HepG2 (cell line): ENCODE data around the gene ADCY5. TPM values are rescaled to one million over a fixed set of nuclear protein-coding genes. Genes with fewer than 3 reads are reported as not detected.

Experiments
- AGO2 ChIP-seq: fragments of 200-400 bp; formaldehyde crosslinking; optimal IDR thresholded peaks from 2 replicates; pipeline ENCODE3; 2017; ENCODE audit warnings: mild to moderate bottlenecking, low read depth, low read length, moderate library complexity
- ARNT2 ChIP-seq: sonication (generic); formaldehyde crosslinking; IDR thresholded peaks from 2 replicates; pipeline ENCODE4 v1.8.0; 2022; ENCODE audit warnings: mild to moderate bottlenecking, low read depth, missing genetic modification reagents, moderate library complexity
- BCL6 ChIP-seq: IDR thresholded peaks from 2 replicates; pipeline ENCODE4 v1.6.1; 2016; ENCODE audit warnings: missing genetic modification reagents, missing compliant biosample characterization
- DPF2 ChIP-seq: sonication (generic); formaldehyde crosslinking; IDR thresholded peaks from 2 replicates; pipeline ENCODE4 v1.4.0; 2020; ENCODE audit warnings: mild to moderate bottlenecking, low read depth, missing genetic modification reagents, borderline replicate concordance
- EP300 ChIP-seq, 3 experiments: sonication (generic) in 1 of 3; formaldehyde crosslinking in 1 of 3; IDR thresholded peaks; 2 replicates each; pipeline versions ENCODE4 v1.5.1 to v1.6.1; 2011 to 2020; ENCODE audit warnings: low read depth in 2 of 3, low read length in 2 of 3, borderline replicate concordance in 1 of 3, improper control_type of control experiment in 1 of 3, mild to moderate bottlenecking in 1 of 3, missing genetic modification reagents in 1 of 3, moderate library complexity in 1 of 3
- ERF ChIP-seq: IDR thresholded peaks from 2 replicates; pipeline ENCODE4 v1.6.1; 2018; ENCODE audit warnings: missing biosample characterization, missing genetic modification reagents
- HNRNPK ChIP-seq: fragments of 200-400 bp; formaldehyde crosslinking; IDR thresholded peaks from 2 replicates; pipeline ENCODE4 v1.6.1; 2018; ENCODE audit warnings: low read length, low read depth, moderate library complexity, mild to moderate bottlenecking; ENCODE audit not compliant: poor library complexity, severe bottlenecking
- ISL2 ChIP-seq: sonication (generic); formaldehyde crosslinking; IDR thresholded peaks from 2 replicates; pipeline ENCODE4 v1.5.0; 2020; ENCODE audit warnings: missing genetic modification reagents
- KLF13 ChIP-seq: sonication (generic); formaldehyde crosslinking; IDR thresholded peaks from 2 replicates; pipeline ENCODE4 v1.4.0; 2020; ENCODE audit warnings: mild to moderate bottlenecking, missing genetic modification reagents
- MTA3 ChIP-seq: sonication (generic); formaldehyde crosslinking; IDR thresholded peaks from 2 replicates; pipeline ENCODE4 v1.4.0; 2020; ENCODE audit warnings: missing genetic modification reagents
- NCOR1 ChIP-seq: fragments of 200-600 bp; sonication (generic); IDR thresholded peaks from 2 replicates; pipeline ENCODE4 v1.7.0; 2017; ENCODE audit warnings: antibody characterized with exemption, low read length, borderline replicate concordance
- PHF21A ChIP-seq: sonication (generic); formaldehyde crosslinking; IDR thresholded peaks from 2 replicates; pipeline ENCODE4 v1.5.0; 2020; ENCODE audit warnings: mild to moderate bottlenecking, missing genetic modification reagents
- REPIN1 ChIP-seq: sonication (generic); formaldehyde crosslinking; IDR thresholded peaks from 2 replicates; pipeline ENCODE4 v1.8.0; 2022; ENCODE audit warnings: missing genetic modification reagents, low read depth, mild to moderate bottlenecking, borderline replicate concordance
- SNRNP70 ChIP-seq: fragments of 200-400 bp; formaldehyde crosslinking; IDR thresholded peaks from 2 replicates; pipeline ENCODE4 v1.6.1; 2017; ENCODE audit warnings: mild to moderate bottlenecking, low read depth, low read length, moderate library complexity
- SRSF1 ChIP-seq: fragments of 200-400 bp; formaldehyde crosslinking; optimal IDR thresholded peaks from 2 replicates; pipeline ENCODE3; 2017; ENCODE audit warnings: mild to moderate bottlenecking, low read depth, low read length, moderate library complexity
- ZFP36 ChIP-seq: fragments of 150-350 bp; IDR thresholded peaks from 2 replicates; pipeline ENCODE4 v1.6.1; 2018; ENCODE audit warnings: borderline replicate concordance, low read length, low read depth; ENCODE audit not compliant: partially characterized antibody
- ZKSCAN8 ChIP-seq: IDR thresholded peaks from 2 replicates; pipeline ENCODE4 v1.6.1; 2016; ENCODE audit warnings: borderline replicate concordance, missing genetic modification reagents, missing compliant biosample characterization
- ZNF337 ChIP-seq: sonication (generic); formaldehyde crosslinking; IDR thresholded peaks from 2 replicates; pipeline ENCODE4 v1.5.1; 2020; ENCODE audit warnings: missing genetic modification reagents, low read depth, mild to moderate bottlenecking, borderline replicate concordance
- ZNF383 ChIP-seq: sonication (generic); formaldehyde crosslinking; IDR thresholded peaks from 2 replicates; pipeline ENCODE4 v1.4.0; 2020; ENCODE audit warnings: missing genetic modification reagents, mild to moderate bottlenecking, borderline replicate concordance
- ZNF563 ChIP-seq: sonication (generic); formaldehyde crosslinking; IDR thresholded peaks from 2 replicates; pipeline ENCODE4 v1.8.0; 2022; ENCODE audit warnings: mild to moderate bottlenecking, moderate library complexity, missing genetic modification reagents
- ZNF737 ChIP-seq: sonication (generic); formaldehyde crosslinking; IDR thresholded peaks from 2 replicates; pipeline ENCODE4 v1.5.0; 2020; ENCODE audit warnings: missing genetic modification reagents, mild to moderate bottlenecking, borderline replicate concordance
- ZNF773 ChIP-seq: sonication (generic); formaldehyde crosslinking; IDR thresholded peaks from 2 replicates; pipeline ENCODE4 v1.4.0; 2020; ENCODE audit warnings: missing genetic modification reagents, borderline replicate concordance
- ZNF775 ChIP-seq: sonication (generic); formaldehyde crosslinking; IDR thresholded peaks from 2 replicates; pipeline ENCODE4 v1.4.0; 2020; ENCODE audit warnings: missing genetic modification reagents, mild to moderate bottlenecking, moderate library complexity, borderline replicate concordance
- ZNF841 ChIP-seq: sonication (generic); formaldehyde crosslinking; IDR thresholded peaks from 2 replicates; pipeline ENCODE4 v1.8.1; 2023; ENCODE audit warnings: missing genetic modification reagents, borderline replicate concordance
- polyA plus RNA-seq, 8 experiments: library from polyadenylated mRNA; depleted of rRNA in 3 of 8; stranded (reverse) in 7 of 8; unstranded in 1 of 8; fragments of >200 nt; fragmentation: Illumina TruSeq in 4 of 8; extraction: Trizol in 4 of 8; gene quantifications; 2 replicates each; pipeline versions ENCODE4 v1.2.1 to v1.2.3, GENCODE V29; 2011 to 2016; ENCODE audit warnings: low read depth in 4 of 8, missing spikeins in 1 of 8, mixed read lengths in 1 of 8; ENCODE audit not compliant: insufficient read depth in 1 of 8
- total RNA-seq, 5 experiments: library from RNA; depleted of rRNA; stranded (reverse); fragments of >200 nt; fragmentation: Illumina TruSeq; extraction: Trizol; gene quantifications; 2 replicates each; pipeline ENCODE4 v1.2.3, GENCODE V29; 2016; ENCODE audit warnings: low read depth in 1 of 5
- TF ChIP-seq, protein P1 (sequence below): sonication (generic); formaldehyde crosslinking; IDR thresholded peaks from 2 replicates; pipeline ENCODE4 v1.4.0; 2020; ENCODE audit warnings: missing genetic modification reagents
- TF ChIP-seq, protein P2 (sequence below): sonication (generic); formaldehyde crosslinking; conservative IDR thresholded peaks from 2 replicates; pipeline ENCODE4 v1.5.0; 2020; ENCODE audit warnings: missing genetic modification reagents
- TF ChIP-seq, protein P3 (sequence below): sonication (generic); formaldehyde crosslinking; IDR thresholded peaks from 2 replicates; pipeline ENCODE4 v1.5.0; 2020; ENCODE audit warnings: mild to moderate bottlenecking, missing genetic modification reagents

The ADCY5 gene
- total and polyA plus RNA-seq, 2 of the 13 experiments (the other 11 are each of a cell fraction or from before 2014, with no cell fraction given), result not detected

DNA sequence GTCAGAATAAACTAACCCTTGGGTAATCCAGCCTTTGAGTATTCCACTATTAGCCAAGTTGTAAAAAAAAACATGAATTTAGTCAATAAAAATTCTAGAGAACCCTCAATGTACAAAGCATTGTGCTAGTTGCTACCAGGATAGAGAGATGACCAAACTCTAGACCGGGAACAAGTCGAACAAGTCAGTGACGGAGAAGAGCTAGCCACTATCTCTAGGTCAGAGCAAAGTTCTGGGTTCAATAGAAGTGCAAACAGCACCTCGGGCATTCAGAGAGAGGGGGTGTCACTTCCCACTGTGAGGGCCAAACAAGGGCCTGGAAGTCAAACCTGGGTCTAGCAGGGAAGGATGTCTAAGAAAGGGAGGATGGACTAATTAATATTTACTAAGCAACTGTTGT lies 2.3 kb upstream of the ADCY5 start (continued):
- peak in 1 of 2 experiments; percentile 26; a peak in 1 of 4 replicates for TF ChIP-seq EP300 (IDR thresholded peaks at IDR 0.05; ENCODE audit: low read depth in 2 of 2, low read length in 2 of 2)
- no peak for TF ChIP-seq EP300 (CRISPR knock-in tag; IDR thresholded peaks at IDR 0.05; ENCODE audit: borderline replicate concordance)
- TF ChIP-seq, protein P1, sequence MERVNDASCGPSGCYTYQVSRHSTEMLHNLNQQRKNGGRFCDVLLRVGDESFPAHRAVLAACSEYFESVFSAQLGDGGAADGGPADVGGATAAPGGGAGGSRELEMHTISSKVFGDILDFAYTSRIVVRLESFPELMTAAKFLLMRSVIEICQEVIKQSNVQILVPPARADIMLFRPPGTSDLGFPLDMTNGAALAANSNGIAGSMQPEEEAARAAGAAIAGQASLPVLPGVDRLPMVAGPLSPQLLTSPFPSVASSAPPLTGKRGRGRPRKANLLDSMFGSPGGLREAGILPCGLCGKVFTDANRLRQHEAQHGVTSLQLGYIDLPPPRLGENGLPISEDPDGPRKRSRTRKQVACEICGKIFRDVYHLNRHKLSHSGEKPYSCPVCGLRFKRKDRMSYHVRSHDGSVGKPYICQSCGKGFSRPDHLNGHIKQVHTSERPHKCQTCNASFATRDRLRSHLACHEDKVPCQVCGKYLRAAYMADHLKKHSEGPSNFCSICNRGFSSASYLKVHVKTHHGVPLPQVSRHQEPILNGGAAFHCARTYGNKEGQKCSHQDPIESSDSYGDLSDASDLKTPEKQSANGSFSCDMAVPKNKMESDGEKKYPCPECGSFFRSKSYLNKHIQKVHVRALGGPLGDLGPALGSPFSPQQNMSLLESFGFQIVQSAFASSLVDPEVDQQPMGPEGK (CRISPR knock-in tag), result peak; percentile 67
- no peak for TF ChIP-seq NCOR1
- no peak for TF ChIP-seq ZKSCAN8 (CRISPR knock-in tag)
- no peak for TF ChIP-seq ARNT2
- TF ChIP-seq HNRNPK, result no peak
- TF ChIP-seq ZNF383 (CRISPR knock-in tag), result no peak
- TF ChIP-seq, protein P2, sequence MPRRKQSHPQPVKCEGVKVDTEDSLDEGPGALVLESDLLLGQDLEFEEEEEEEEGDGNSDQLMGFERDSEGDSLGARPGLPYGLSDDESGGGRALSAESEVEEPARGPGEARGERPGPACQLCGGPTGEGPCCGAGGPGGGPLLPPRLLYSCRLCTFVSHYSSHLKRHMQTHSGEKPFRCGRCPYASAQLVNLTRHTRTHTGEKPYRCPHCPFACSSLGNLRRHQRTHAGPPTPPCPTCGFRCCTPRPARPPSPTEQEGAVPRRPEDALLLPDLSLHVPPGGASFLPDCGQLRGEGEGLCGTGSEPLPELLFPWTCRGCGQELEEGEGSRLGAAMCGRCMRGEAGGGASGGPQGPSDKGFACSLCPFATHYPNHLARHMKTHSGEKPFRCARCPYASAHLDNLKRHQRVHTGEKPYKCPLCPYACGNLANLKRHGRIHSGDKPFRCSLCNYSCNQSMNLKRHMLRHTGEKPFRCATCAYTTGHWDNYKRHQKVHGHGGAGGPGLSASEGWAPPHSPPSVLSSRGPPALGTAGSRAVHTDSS (CRISPR knock-in tag), result no peak
- TF ChIP-seq SNRNP70, result no peak
- TF ChIP-seq ZNF737 (CRISPR knock-in tag), result no peak
- no peak for TF ChIP-seq ZNF775 (CRISPR knock-in tag)
- no peak for TF ChIP-seq ZNF841 (CRISPR knock-in tag)
- TF ChIP-seq KLF13 (CRISPR knock-in tag), result no peak
- no peak for TF ChIP-seq PHF21A (CRISPR knock-in tag)
- TF ChIP-seq DPF2 (CRISPR knock-in tag), result no peak
- no peak for TF ChIP-seq ZNF563
- TF ChIP-seq, protein P3, sequence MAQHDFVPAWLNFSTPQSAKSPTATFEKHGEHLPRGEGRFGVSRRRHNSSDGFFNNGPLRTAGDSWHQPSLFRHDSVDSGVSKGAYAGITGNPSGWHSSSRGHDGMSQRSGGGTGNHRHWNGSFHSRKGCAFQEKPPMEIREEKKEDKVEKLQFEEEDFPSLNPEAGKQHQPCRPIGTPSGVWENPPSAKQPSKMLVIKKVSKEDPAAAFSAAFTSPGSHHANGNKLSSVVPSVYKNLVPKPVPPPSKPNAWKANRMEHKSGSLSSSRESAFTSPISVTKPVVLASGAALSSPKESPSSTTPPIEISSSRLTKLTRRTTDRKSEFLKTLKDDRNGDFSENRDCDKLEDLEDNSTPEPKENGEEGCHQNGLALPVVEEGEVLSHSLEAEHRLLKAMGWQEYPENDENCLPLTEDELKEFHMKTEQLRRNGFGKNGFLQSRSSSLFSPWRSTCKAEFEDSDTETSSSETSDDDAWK (CRISPR knock-in tag), result no peak
- no peak for TF ChIP-seq ZFP36
- TF ChIP-seq ISL2 (CRISPR knock-in tag), result no peak
- TF ChIP-seq ZNF773, result no peak
- no peak for TF ChIP-seq REPIN1
- TF ChIP-seq MTA3 (CRISPR knock-in tag), result no peak
- no peak for TF ChIP-seq AGO2
- no peak for TF ChIP-seq SRSF1
- no peak for TF ChIP-seq ZNF337
- peak; percentile 64 for TF ChIP-seq BCL6 (CRISPR knock-in tag)
- no peak for TF ChIP-seq ERF (CRISPR knock-in tag)
